GM12874 (cell line): ENCODE data around the gene PPP1R1B.

Source experiments
- TF ChIP-seq, protein P1 (sequence below): IDR thresholded peaks from 2 replicates; pipeline ENCODE4 v1.5.1; 2011; ENCODE audit warnings: low read depth, mild to moderate bottlenecking, control low read depth, low read length, moderate library complexity; ENCODE audit not compliant: insufficient read depth

Gene PPP1R1B

DNA sequence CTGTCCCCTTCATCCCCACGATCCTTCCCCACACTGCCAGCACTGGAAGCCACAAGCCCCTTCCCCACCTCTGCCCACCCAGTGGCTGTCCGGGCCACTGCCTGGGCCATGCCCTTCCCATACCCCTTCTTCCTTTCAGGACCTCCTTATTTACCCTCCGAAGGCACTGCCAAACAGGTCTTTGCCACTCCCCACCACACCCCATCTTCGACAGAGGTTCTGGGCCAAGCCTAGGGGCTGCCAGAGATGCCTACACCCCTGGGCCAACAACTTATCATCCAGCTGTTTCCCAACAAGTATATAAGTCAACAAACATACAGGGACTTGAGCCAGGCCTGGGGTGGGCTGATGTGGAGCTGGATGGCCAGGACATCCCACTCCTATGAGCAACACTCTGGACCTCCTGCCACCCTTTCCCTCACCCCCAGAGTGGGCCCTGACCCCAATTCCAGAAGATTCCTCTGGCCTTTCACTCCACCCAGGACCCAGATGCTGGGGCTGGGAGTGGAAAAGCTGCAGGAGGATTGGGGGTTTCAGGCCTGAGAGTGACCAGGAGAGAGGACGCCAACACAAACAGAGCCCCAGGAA is 1.5 kb upstream of the PPP1R1B start:
- TF ChIP-seq, protein P1, sequence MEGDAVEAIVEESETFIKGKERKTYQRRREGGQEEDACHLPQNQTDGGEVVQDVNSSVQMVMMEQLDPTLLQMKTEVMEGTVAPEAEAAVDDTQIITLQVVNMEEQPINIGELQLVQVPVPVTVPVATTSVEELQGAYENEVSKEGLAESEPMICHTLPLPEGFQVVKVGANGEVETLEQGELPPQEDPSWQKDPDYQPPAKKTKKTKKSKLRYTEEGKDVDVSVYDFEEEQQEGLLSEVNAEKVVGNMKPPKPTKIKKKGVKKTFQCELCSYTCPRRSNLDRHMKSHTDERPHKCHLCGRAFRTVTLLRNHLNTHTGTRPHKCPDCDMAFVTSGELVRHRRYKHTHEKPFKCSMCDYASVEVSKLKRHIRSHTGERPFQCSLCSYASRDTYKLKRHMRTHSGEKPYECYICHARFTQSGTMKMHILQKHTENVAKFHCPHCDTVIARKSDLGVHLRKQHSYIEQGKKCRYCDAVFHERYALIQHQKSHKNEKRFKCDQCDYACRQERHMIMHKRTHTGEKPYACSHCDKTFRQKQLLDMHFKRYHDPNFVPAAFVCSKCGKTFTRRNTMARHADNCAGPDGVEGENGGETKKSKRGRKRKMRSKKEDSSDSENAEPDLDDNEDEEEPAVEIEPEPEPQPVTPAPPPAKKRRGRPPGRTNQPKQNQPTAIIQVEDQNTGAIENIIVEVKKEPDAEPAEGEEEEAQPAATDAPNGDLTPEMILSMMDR, result no peak

DNA sequence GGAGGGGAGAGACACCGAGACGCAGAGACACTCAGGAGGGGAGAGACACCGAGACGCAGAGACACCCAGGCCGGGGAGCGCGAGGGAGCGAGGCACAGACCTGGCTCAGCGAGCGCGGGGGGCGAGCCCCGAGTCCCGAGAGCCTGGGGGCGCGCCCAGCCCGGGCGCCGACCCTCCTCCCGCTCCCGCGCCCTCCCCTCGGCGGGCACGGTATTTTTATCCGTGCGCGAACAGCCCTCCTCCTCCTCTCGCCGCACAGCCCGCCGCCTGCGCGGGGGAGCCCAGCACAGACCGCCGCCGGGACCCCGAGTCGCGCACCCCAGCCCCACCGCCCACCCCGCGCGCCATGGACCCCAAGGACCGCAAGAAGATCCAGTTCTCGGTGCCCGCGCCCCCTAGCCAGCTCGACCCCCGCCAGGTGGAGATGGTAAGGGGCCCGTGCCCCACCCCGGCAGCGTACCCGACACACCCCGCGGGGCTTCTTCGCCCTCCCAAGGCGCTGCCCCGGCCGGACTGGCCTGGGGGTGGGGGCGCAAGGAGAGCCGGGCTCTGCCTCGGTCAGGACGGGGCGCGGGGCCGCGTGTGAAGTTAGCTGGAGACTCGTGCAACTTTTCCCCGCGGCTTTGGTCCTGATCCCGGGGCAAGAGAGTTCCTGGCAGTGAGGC is 427 bp downstream of the PPP1R1B start:
- TF ChIP-seq, protein P1, result no peak

DNA sequence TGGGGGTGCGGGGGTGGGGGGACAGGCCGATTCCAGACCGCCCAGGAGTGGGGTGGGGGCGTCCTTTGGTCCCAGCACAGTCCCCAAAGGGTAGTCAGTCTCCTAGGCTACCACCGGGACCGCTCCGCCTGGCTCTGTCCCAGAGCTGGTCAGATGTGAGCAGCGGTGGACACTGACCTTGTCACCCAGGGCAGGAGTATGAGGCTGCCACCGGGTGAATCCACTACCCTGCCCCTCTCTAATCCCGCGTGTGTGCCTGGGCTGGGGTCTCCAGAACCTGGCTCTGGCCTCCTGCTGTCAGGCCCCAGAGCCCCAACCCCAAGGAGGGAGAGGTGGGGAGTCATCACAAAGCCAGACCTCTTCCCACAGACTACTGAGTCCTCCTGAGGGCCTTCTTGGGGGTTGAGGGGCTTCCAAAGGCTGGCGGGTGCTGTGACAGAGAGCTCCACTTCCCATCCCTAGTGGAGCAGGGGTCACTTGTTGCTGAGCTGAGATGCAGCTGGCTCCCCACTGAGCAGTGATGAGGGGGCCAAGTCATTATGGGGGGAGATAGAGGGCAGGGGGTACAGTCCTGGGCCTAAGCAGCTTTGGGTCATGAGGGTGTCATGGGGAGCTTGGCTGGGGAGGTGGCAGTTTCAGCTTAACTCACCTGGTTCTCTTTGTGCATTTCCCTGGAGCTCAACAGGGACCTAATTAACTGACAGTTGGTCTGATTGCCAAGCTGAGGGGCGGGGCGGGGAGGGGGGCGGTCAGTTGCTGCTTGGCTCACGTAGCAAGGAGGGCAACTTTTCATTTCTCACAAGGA is 1.2 kb downstream of the PPP1R1B start:
- TF ChIP-seq, protein P1, result no peak

DNA sequence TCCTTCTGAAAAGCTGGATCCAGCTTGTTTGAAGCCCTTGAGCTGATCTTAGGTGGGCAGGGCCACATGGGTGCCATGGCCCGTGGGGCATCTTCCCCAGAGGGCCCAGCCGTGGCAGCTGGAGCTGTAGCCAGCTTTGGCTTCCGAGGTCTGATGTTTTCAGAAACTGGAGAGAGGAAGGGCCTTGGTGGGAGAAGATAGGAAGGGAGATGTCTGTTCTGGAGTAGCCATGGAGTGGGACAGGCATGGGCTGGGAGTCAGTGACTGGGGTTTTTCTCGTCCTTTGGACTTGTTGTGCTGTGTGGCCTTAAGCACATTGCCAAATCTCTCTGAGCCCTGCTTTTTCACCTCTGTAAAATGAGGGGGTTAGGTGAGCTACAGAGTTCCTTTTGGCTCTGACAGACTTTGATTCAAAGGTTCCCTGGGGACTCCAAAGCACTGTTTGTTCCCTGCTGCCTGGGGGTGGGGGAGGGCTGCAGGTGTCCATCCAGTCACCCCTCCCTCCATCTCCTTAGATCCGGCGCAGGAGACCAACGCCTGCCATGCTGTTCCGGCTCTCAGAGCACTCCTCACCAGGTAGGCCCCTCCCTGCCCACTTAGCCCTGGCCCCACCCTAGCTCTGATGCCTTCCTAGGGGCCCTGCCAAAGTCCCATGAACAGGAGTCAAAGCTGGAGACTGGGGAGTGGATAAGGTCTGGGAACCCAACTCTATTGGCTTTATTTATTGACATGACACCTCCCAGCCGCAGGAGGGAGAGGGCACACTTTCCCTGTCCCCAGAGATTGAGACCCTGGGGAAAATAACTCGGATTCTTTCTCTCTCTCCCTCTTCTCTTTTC is 2.1 kb downstream of the PPP1R1B start:
- TF ChIP-seq, protein P1, result no peak

DNA sequence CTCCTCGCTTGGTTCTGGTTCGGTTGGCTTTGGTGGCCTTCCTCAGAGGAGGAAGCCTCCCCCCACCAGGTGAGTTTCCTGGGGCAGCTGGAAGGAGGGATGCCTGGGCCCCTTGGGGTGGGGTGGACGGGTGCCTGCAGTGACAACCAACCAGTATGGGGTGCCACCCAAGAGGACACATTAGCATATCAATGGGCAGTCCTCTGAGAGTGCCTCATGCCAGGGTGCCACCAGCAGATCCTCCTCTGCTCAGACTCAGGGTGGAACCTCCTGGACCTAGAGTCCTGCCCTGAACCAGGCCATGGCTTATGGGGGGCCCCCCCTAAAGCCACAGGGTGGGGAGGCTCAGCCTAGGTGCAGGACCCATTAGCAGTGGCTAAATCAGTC is 2.7 kb downstream of the PPP1R1B start:
- TF ChIP-seq, protein P1, result no peak

DNA sequence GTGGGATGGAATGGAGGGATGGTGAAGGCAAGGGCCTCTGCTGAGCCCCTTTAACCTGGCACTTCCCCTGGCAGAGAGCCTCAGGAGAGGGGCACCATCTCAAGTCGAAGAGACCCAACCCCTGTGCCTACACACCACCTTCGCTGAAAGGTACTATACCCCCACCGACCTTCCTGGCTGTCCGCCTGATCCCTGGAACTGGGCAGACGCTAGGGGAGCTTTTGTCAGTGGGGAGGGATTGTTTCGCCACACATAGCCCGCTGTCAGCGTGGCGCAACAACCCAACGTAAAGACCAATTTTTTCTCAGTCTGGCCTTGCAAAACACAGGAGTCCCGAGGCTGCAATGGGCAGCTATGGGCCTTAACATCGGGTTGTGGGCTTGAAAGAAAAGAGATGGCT is 3.1 kb downstream of the PPP1R1B start:
- TF ChIP-seq, protein P1, result no peak

DNA sequence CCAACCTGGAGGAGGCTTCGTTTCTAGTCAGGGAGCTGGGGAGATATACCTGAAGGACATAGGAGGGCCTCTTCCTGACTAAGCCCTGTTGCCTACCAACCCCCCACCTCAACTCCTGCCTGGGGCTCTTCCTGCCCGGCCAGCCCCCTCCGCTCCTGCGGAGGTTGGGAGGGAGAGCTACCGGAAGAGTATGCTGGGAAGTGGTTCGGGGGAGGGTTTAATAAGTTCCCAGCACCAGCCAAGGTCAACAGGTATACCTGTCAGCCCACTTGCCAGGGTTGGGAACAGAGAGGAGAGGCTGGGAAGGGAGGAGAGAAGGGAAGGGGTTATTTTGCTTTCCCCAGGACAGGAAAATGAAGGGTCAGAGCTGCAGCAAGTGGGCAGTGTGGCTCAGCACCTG is 4.7 kb downstream of the PPP1R1B start:
- TF ChIP-seq, protein P1, result no peak
